NOMO-1 treated with dmso at 0.1 percent for 144 hours (cell line): Measurements from ENCODE around the gene TRAPPC11.
A peak's percentile ranks its signal among the peaks of the same experiment; 100 is the strongest.
"Not testable (repeated sequence)": the region's sequence is repeated elsewhere in the genome, so short reads cannot be mapped to it uniquely, and the experiment has no call there.

Experiments
- DNase-seq: peaks from one replicate; lab custom pipeline; 2025; ENCODE audit not compliant: unreplicated experiment; lab: John Stamatoyannopoulos, UW

TRAPPC11 gene

GRCh38 chr4:183718876-183719275 lies 59.8 kb downstream of the TRAPPC11 start:
- no peak for DNase-seq

GRCh38 chr4:183721207-183722081 lies 62.4 kb downstream of the TRAPPC11 start:
- DNase-seq: peak; percentile 78

GRCh38 chr4:183722731-183723560 lies 63.9 kb downstream of the TRAPPC11 start:
- peak; percentile 18 for DNase-seq

- no peak for DNase-seq
Observed at GRCh38 chr4:183723561-183724228, 64.6 kb downstream of the TRAPPC11 start.

- not testable (repeated sequence) for DNase-seq
Observed at GRCh38 chr4:183725585-183725984, 66.5 kb downstream of the TRAPPC11 start.

- DNase-seq: no peak
Observed at GRCh38 chr4:183727482-183727881, 68.4 kb downstream of the TRAPPC11 start.

GRCh38 chr4:183728223-183729068 lies 69.4 kb downstream of the TRAPPC11 start:
- DNase-seq: no peak

- DNase-seq: no peak
Observed at GRCh38 chr4:183729069-183729406, 69.9 kb downstream of the TRAPPC11 start.

- DNase-seq: no peak
Observed at GRCh38 chr4:183729430-183730328, 70.6 kb downstream of the TRAPPC11 start.

- DNase-seq: no peak
Observed at GRCh38 chr4:183732296-183732695, 73.2 kb downstream of the TRAPPC11 start.

GRCh38 chr4:183733181-183733580 lies 74.1 kb downstream of the TRAPPC11 start:
- DNase-seq: no peak

- DNase-seq: no peak
Observed at GRCh38 chr4:183738081-183738673, 79.1 kb downstream of the TRAPPC11 start.

- no peak for DNase-seq
Observed at GRCh38 chr4:183738961-183739360, 79.9 kb downstream of the TRAPPC11 start.

GRCh38 chr4:183746305-183747229 lies 87.5 kb downstream of the TRAPPC11 start:
- no peak for DNase-seq

- no peak for DNase-seq
Observed at GRCh38 chr4:183747380-183747779, 88.3 kb downstream of the TRAPPC11 start.

- no peak for DNase-seq
Observed at GRCh38 chr4:183747931-183748670, 89.0 kb downstream of the TRAPPC11 start.

GRCh38 chr4:183751106-183751505 lies 92.0 kb downstream of the TRAPPC11 start:
- DNase-seq: no peak
